HG03460 (cell line): Measurements from ENCODE around the gene YPEL5.

Experiments
- ATAC-seq: cut with Tn5 transposase; IDR thresholded peaks from one replicate; pipeline ENCODE4 v1.9.1; 2021; ENCODE audit not compliant: unreplicated experiment

The YPEL5 gene

DNA sequence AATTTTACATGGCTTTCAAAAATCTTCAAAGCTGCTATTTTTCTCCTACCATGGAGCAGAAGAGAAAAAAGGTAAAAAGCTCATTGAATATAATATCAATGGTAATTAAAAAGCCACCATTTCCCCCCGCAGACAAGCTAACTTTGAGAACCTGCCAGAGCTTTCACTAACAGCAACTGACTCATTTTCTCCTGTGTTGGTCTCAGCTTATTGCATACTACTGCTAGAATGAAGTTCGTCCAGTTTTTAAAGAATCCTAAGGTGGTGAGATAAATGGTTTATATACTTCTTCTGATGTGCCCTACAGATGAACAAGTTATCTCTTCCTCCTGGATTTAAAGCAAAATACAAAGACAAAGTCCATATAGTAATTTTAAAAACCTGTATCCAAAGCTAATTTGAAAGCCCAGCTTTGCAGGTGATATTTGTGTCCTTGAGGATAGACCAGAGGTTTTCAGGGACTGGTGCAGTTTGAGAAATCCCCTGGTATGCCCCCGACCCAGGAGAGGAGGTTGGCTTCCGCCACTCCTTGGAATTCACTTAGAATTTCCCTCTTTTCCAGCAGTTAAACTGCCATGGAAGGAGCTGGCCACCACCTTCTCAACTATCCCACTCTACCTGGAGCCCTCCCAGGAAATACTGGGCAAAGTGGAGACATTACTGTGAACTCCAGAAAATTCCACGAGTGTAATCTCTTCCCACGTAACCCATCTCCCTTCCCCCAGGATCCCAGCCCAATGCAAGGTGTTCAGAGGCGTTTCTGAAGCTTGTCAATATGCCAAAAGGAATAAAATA lies 17.5 kb downstream of the YPEL5 start:
- no peak for ATAC-seq

GRCh38 chr2:30165050-30165520 lies 18.3 kb downstream of the YPEL5 start:
- ATAC-seq = peak; percentile 88

GRCh38 chr2:30165617-30166016 lies 18.8 kb downstream of the YPEL5 start:
- no peak for ATAC-seq

DNA sequence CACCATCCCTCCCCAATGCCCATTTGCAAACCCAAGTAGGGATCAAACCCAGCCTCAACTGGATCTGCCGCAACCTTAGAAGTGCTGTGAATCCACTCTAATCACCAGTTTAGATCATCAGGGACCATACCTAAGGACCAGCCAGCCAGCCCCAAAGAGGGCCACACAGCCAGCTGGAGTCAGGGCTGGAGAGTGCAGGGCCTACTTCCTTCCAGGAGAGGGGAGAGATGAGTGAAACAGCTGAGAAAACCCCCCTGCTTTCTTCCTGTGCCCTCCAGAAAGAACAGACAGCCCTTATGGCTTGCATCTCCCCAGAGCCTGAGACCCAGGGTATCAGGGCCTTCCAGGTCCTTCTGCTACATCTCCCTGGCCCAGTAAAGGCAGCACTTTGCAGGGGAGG lies 25.8 kb downstream of the YPEL5 start:
- ATAC-seq = no peak

GRCh38 chr2:30177440-30177839 lies 30.6 kb downstream of the YPEL5 start:
- ATAC-seq = no peak

DNA sequence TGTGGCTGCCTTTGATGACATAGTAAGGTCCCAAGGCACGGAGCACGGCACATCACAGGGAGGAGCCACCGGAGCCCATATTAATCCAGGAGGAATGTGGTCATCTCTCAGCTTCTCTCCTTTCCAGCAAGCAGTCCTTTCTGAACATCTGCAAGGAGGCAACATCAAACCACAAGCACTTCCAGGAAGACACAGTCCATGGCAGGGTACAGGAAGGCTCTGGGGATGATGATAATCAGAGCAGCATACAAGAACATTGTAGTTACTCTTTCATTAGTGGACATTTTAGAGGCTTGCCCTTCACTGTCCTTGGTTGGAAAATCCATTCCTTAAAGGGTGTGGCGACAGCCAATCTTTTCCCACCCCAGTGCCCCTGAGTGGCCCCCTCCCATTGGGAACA lies 31.1 kb downstream of the YPEL5 start:
- no peak for ATAC-seq

GRCh38 chr2:30178618-30179434 lies 32.0 kb downstream of the YPEL5 start:
- no peak for ATAC-seq

DNA sequence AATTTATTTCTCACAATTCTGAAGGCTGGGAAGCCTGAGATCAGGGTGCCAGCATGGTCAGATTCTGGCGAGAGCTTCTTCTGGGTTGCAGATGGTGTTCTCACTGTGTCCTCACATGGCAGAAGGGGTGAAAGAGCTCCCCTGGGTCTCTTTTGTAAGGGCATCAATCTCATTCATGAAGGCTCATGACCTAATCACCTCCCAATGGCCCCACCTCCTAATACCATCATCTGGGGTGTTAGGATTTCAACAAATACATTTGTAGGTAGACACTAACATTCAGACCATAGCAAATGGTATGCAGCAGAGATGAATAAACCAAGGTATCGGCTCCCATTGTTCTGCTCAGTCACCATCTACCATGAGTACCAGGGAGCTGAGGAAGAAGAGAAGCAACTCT lies 32.7 kb downstream of the YPEL5 start:
- ATAC-seq = no peak

DNA sequence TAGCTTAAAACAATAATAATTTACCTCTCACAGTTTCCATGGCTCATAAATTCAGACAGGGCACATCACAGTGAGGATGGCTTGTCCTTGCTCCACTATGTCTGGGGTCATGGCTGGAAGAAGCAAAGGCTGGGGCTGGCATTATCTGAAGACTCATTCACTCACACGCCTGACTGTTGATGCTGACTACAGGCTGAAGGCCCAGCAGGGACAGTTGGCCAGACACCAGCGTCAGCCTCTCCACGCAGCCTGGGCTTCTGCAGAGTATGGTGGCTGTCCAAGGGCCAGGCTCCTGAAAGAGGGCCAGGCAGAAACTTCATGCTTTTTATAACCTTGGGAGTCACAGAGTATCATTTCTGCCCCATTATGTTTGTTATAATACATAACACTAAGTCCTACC lies 33.4 kb downstream of the YPEL5 start:
- no peak for ATAC-seq

GRCh38 chr2:30181176-30181575 lies 34.4 kb downstream of the YPEL5 start:
- no peak for ATAC-seq

- no peak for ATAC-seq
Measured at GRCh38 chr2:30184035-30184434, 37.2 kb downstream of the YPEL5 start.

GRCh38 chr2:30185178-30185577 lies 38.4 kb downstream of the YPEL5 start:
- ATAC-seq = no peak

DNA sequence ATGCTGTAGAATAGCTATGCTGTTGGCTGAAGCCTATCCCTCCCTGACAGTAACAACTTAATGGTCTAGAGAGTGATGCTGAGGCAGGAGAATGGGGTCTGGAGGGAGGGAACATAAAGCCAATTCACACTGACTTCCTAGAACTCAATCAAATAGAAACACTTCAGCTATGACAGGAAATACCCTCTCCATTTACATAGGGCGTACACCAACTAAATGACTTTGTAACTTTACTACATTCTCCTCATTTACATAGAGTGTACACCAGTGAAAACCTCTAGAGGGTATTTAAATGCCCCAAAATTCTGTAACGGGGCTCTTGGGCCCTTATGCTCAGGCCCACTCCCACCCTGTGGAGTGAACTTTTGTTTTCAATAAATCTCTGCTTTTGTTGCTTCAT lies 41.5 kb downstream of the YPEL5 start:
- ATAC-seq = no peak

DNA sequence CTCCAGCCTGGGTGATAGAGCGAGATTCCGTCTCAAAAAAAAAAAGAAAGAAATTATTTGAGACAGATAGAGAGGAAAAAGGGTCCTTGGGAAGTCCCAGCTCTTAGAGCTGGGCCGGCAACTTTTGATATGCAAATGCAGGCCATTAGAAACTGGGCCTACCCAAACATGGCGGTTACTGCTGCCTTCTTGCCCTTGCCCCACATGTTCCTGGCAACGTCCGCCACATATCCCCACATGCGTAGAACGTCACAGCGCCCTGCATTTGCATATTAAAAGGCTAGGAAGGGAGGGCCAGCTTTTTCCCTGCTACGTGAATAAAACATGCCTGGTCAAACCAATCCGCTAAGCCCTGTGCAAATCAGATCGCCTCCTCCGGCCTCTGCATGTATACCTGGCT lies 43.8 kb downstream of the YPEL5 start:
- no peak for ATAC-seq

DNA sequence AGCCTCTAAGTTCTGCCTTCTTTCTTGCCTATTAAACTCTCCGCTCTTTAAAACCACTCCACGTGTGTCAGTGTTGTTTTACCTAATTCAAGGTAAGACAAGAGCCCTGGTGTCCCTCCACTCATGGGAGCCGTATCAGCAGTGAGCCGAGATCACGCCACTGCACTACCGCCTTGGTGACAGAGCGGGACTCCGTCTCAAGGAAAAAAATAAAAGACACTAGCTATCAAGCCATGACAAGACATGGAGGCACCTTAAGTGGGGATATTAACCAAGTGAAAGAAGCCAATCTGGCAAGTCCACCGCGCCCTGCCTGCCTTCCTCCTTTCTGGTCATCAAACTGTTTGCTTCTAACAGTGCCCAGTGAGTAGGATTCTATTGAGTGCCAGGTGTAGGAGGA lies 44.3 kb downstream of the YPEL5 start:
- ATAC-seq = no peak

DNA sequence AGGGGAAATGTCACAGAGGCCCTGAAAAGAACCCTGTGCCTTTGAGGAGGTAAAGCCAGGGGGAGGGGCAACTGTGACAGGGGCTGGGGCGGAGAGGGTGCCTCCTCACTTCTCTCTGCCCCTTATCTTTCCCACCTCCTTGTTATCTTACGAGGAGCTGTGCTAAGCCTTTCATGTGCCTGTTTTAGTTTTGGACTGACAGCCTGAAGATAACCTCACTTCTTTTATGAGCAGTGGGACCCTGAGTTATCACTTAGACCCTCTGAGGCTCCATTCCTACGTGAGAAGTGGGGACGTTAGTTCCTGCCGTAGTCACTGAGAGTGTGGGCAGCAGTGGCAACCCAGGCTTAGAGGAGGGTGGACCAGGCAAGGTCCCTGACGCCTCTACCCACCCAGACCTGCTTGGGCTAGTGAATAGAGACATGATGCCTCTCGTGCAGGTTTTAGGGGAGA lies 45.0 kb downstream of the YPEL5 start:
- no peak for ATAC-seq

DNA sequence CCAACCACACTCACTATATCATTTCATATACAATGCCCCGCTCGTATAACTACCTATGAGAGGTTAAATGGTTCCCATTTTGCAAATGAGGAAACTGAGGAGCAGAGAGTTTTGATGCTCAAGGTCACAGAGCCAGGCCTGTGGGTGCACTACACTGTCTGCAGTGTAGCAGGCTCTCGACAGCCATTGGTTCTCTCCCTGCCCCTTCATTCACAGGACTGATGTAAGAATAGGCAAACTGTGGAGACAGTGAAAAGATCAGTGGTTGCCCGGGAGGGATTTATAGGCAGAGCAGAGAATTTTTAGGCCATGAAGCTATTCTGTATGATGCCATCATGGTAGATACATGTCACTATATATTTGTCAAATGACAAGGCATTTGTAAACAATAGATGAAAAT lies 45.5 kb downstream of the YPEL5 start:
- no peak for ATAC-seq

- no peak for ATAC-seq
Measured at GRCh38 chr2:30193104-30193681, 46.4 kb downstream of the YPEL5 start.

DNA sequence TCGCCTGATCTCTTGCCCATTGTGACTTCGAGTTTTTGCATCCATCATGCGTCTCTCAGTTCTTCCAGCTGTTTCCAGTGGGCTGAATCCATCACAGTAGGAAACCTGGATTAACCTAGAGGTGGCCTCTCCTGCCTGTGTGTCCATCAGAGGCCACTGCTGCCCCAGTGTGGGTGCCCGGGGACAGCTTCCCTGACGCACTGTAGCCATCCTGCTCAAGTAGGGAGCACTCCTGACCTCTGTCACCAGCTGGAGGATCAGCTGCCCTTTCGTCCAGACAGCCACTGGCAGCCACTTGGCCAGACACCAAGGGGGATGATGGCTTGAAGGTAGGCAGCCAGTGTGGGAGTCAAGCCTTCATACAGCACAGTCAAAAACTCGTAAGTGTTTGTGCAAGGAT lies 47.6 kb downstream of the YPEL5 start:
- ATAC-seq = no peak

DNA sequence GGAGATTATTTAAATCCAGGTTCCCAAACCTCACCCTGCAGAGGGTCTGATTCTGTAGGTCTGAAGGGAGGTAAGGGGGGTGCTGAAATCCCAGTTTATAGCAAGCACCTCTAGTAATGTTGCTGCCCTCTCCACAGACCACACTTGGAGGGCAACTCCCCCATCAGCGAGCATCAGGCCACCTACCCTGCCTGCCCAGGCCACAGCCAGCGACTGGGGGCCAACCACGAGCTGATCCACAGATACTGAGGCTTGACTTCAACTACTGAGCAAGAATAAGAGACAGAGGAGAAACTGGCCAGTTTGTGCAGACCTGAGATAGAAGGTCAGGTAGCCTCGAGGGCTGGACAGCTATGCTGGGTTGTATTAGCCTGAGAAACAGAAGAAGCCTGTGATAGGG lies 48.2 kb downstream of the YPEL5 start:
- no peak for ATAC-seq

DNA sequence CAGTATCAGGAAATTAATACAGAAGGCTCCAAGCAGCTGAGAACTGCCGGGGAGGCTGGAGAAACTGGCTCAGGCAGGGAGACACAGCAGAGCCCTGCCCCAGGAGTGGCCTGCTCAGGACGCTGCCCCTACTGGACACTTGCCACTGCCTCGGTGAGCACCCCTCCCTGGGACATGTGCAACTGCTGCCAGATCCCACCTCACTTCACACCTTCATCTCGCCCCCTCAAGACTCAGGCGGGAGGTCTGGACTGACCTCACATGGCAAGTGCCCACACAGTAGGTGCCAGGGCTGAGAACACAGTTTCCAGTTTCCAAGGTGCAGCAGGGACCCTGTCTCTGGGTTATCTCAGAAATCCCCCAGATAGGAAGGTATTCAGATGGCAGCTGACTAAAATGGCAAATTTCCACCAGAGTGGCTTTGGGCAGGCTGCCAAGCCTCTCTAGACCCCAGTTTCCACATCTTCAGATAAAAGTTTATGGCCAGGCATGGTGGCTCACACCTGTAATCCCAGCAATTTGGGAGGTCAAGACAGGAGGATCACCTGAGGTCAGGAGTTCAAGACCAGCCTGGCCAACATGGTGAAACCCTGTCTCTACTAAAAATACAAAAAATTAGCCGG lies 50.9 kb downstream of the YPEL5 start:
- ATAC-seq = no peak
